ELF-1 (cell line): ENCODE measurements around the gene SYCP1.
"Not testable (repeated sequence)": the region's sequence is repeated elsewhere in the genome, so short reads cannot be mapped to it uniquely, and the experiment has no call there.

Source experiments
- DNase-seq: peaks from one replicate; pipeline ENCODE4 v3.0.0-alpha.2; 2016; ENCODE audit warnings: low read depth, low spot score

The SYCP1 gene

DNA sequence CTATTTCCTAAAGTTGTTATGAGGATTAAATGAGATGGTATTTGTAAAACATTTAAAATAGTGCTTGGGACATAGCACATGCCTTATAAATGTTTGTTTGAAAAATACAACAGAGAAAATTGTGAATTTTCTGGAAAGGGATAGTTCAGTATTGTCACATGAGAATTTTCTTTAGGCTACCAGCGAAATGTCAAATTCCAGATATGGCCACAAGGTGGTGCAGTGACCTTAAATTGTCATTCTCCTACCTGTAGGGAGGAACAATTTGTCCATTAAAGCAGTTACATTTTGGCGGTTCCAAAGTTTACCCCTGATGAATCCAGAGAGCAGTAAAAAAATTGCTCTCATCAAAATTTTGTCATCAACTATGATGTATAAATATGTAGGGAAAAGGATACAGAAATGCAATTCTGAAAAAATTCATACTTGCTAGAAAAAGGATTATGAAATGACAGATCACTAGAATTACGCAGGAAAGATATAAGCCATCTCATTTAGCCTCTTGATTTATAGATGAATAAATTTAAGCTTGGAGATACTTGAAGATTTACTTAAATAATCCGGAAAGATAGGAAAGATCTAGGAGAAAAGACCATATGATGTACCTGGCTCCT lies 124.7 kb downstream of the SYCP1 start:
- DNase-seq = peak; percentile 24

DNA sequence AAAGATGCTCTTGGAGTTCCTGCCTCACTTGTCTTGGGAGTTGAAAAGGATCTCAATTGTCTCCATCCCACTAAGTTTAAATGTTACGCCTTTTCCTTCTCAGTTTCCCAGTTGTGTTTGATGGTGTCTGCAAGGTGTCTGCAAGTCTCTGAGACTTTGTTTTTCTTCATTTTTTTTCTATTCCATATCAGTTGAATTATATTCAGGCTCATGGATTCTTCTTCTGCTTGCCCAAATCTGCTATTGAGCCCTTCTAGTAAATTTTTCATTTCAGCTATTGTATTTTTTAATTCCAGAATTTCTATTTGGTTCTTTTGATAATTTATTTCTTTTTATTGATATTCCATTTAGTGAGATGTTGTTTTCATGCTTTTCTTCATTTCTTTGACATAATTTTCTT lies 127.6 kb downstream of the SYCP1 start:
- no peak for DNase-seq

DNA sequence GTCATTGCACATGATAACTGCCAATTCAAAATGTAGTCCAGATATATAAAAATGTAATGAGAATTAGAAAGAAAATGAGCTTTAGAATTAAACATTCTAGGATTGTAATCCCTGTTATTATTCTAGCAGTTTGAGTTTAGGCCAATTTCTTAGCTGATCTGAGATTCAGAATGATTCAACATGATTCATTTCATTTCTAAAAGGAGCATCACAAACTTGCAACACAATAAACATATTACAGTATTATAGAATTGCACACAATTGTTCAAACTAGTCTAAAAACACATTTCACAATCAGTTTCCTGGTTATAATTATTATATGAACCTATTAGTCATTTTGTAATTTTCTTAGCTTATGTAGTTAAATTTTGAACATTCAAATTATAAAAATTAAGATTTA lies 131.6 kb downstream of the SYCP1 start:
- no peak for DNase-seq

DNA sequence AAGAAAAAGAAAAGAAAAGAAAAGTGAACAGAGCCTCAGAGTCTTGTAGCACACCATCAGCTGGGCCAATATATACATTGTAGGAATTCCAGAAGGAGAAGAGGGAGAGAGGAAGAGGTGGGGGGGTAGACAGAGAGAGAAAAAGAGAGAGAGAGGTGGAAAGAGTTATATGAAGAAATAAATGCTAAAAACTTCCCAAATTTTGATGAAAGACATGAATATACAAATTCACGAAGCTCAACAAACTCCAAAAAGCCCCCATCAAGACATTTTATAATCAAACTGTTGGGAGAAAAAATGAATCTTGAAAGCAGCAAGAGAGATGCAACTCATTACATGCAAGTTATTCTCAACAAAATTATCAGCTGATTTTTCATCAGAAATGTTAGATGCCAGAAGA lies 133.4 kb downstream of the SYCP1 start:
- no peak for DNase-seq

DNA sequence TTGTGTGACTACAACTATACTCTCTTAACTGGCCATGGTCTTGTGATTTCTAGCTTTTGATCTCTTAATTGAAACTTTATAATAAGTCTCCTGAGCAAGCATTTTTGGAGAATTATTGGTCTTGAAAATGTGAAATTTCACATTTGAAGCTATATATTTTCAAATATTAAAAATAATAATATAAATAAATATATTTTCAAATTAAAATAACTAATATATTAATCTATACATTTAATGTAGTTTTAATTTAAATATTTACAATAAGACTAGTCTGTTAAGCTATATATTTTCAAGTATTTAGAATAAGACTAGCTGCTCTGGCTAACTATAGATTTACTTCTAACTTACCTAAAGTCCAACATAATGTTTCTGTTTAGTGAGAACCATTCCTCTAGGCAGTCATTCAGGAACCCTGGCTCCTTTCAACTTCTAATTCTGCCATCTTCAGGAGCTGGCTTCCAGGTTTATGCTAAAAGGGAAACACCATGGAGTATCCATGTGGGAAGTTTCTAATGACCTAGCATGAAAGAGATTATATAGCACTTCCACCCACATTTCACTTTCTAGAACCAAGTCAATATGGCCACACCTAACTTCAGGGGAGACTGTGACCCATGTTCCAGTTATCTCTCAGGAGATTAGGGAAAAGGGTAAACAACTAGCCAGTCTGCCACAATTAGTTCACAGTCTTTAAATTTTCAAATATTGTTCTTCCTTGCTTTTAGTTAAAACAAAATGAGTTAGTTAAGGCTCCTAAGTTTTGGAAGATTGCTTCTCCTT lies 143.0 kb downstream of the SYCP1 start:
- DNase-seq = no peak

DNA sequence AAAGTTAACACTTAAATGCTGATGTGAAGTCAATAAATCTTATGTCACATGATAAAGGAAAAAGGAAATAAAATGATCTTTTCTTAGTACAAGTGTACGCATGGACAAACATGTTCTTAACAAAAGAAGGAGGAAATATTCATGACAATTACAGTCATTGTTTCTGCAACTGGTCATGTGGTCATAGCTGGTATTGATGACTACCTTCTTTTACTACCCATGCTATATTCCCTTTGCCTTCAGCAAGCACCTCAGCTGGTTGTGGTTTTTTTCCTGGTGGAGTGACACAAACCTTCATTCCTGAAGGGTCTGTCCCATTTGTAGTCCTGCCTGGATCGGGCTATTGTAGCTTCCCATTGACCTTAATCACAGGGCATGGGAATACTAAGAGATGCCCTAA lies 151.5 kb downstream of the SYCP1 start:
- no peak for DNase-seq

DNA sequence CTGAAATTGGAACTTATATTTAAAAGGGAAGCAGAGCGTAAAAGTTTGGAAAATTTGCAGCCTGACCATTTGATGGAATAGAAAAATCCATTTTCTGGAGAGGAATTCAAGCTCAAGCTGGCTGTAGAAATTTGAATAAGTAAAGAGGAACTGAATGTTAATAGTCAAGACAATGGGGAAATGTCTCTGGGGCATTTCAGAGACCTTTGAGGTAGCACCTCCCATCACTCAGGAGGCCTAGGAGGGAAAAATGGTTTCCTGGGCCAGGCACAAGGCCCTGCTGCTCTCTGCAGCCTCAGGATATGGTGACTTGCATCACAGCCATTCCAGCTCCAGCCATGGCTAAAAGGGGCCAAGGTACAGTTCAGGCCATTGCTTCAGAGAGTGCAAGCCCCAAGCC lies 157.3 kb downstream of the SYCP1 start:
- peak; percentile 2 for DNase-seq

DNA sequence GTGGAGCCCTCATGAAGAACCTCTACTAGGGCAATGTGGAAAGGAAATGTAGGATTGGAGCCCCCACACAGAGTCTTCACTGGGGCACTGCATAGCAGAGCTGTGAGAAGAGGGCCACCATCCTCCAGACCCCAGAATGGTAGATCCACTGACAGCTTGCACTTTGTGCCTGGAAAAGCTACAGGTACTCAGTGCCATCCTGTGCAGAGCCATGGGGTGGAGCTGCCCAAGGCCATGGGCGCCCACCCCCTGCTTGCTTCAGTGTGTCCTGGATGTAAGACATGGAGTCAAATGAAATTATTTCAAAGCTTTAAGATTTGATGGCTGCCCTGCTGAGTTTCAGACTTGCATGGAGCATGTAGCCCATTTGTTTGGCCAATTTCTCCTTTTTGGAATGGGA lies 157.8 kb downstream of the SYCP1 start:
- no peak for DNase-seq

DNA sequence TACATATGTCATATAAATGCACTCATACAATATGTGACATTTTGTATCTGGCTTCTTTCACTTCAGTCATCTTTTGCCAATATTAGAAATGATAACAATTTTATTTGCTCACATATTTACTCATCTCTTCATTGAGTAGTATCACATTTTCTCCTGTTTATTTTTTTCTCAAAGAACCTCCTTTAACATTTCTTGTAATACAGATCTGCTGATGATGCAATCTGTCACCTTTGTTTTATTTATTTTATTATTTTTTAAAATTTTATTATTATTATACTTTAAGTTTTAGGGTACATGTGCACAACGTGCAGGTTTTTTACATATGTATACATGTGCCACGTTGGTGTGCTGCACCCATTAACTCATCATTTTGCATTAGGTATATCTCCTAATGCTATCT lies 159.1 kb downstream of the SYCP1 start:
- DNase-seq = no peak

DNA sequence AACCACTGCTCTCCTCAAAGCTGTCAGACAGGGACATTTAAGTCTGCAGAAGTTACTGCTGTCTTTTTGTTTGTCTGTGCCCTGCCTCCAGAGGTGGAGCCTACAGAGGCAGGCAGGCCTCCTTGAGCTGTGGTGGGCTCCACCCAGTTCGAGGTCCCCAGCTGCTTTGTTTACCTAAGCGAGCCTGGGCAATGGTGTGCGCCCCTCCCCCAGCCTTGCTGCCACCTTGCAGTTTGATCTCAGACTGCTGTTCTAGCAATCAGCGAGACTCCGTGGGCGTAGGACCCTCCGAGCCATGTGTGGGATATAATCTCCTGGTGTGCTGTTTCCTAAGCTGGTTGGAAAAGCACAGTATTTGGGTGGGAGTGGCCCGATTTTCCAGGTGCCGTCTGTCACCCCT lies 164.9 kb downstream of the SYCP1 start:
- not testable (repeated sequence) for DNase-seq

DNA sequence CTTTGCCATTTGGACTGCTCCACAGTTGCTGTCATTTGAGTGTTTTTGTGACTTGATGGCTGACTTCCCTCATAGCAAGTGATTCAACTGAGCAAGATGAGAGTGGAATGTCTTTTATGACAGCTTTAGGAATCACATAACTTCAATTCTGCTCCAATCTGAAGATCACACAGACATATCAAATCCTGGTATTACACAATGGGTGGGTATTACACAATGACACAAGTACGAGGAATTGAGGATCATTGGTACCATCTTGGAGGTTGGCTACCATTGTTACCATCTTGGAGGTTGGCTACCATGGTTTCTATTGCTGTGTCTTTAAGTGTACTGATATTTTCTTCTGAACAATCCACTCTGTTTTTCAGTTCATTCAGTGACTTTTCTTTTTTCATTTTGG lies 166.5 kb downstream of the SYCP1 start:
- no peak for DNase-seq

DNA sequence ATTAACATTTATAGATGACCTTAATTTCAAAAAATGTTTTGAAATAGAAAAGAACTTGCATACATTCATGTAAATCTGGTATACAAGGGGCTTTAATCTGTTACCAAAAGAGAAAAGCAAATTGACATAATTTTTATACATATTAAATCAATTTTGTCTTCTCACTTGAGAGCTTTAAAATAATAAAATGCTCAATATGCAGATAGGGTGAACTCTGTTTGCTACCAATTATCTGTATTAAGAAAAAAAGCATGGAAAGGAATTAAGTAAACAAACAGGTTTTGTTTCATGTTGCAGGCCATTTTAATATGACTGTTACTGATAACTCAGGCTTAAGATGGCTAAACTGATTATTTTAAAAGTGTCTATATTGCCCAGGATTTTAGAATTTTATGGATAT lies 168.9 kb downstream of the SYCP1 start:
- no peak for DNase-seq

DNA sequence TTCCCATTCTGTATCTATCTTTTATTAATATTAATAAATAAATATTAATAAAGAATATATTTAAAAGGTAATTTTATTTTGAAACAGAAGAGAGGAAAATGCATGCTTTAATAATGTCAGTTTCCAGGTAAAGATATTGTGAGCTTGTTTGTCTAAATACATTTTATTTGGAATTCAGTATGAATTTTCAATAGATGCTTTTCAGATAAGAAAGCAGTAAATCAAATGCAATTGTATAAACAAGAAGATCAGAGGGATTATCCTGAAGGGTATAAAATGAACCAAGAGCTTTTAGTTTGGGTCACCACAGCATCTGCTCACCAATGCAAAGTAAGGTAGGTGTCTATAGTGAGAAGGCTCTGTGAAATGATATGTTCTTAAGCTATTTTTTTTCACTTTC lies 174.9 kb downstream of the SYCP1 start, which contains the start of gene TSHB:
Gene TSHB (plus strand): TSS at position 301 of the 400 bp plus-strand sequence. CDS start 3,537 bp downstream, outside the sequence.
- no peak for DNase-seq

DNA sequence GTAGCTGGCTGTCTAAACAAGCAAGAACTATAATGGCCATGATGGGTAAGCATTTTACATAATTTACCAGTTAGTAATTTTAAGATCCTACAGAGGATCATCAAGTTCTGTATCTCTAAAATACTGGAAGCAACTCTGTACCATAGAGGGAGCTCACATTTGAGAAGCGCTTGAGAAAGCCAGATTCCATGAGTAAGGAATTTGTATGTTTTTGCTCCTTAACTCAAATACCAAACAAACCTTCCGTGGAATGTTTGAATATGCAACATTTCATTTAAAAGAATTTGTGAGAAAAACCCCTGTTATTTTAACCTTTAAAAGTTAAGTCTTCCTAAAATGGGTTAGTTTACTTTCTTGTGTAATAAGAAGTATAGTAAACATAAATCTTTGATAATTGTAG lies 176.9 kb downstream of the SYCP1 start:
- no peak for DNase-seq

DNA sequence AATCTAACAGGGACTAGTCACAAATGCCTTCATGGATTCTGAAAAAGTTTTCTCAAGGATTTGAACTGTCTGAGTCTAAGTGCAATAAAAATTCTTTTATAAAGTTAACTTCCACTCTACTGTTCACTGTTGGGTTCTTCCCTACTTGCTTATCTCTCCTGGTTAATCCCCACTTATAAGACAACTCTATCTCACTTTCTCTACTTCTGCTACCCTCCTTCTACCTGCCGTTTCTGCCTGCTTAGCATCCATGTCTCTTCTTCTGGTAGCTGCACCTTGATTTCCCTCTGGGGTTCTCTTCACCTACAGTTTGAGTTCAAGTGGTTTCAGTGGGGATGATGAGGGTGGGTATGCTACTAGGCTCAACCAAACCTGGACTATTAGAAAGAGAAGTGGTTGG lies 181.0 kb downstream of the SYCP1 start:
- DNase-seq = no peak

DNA sequence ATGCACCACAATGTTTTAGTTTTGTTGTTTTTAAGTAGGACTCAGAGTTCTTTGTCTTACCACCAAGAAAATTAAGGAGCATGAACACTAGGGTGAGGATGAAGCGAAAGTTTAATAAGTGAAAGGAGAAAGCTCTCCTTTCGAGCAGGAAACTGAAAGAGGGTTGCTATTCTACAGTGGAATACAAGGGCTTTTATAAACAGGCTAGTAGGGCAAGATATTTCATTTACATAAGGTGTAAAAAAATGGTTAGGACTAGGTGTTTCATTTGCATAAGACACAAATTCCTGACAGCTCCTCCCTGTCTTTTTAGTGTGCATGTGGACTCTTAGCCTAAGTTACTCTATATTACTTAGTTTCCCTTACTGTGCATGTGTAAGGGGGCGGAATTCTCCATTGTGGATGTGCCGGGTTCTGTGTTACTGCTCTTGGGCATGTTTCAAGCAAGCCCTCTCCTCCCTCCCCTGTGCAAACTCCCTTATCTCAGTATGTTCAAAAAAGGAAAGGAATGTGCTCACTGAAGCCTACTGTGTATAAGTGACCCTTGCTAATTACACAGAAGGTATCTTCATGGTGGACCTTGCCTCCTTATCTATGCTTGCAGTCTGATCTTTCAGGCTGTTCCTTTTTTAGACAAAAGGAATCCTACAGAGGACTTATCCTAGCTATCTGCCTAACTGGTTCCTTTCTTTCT lies 182.3 kb downstream of the SYCP1 start:
- peak; percentile 20 for DNase-seq

DNA sequence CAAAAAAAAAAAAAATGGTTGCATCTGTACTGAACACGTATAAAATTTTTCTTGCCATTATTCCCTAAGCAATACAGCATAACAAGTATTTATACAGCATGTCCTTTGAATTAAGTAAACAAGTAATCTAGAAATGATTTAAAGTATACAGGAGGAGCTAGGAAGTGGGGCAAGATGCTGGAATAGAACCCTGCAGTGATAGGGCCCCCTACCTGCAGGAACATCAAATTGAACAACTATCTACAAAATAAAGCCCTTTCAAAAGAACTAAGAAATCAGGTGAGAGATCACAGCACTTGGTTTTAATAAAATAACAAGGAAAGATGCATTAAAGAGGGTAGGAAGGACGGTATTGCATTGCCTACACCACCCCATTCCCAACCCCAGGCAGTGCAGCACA lies 185.8 kb downstream of the SYCP1 start:
- no peak for DNase-seq

DNA sequence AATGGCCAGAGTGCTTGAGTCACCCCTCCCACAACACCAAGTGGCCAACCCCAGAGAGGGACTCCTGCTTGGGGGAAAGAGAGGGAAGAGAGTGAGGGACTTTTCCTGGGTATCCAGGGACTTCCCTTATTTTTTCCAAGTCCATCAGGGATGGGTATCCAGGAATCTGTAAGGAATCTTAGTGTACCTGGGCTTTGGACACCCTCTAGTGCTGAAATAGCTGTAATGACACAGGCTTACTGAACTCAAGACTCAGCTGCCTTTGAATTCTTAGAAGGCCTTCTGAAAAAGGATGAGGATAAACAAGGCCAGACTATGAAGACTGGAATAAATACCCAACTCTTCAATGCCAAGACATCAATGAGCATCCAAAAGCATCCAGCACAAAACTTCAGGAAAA lies 187.0 kb downstream of the SYCP1 start:
- peak; percentile 24 for DNase-seq
